ENCODE results near the gene SAA2.
"Not testable (repeated sequence)": the region's sequence is repeated elsewhere in the genome, so short reads cannot be mapped to it uniquely, and the experiment has no call there.

The SAA2 gene

DNA sequence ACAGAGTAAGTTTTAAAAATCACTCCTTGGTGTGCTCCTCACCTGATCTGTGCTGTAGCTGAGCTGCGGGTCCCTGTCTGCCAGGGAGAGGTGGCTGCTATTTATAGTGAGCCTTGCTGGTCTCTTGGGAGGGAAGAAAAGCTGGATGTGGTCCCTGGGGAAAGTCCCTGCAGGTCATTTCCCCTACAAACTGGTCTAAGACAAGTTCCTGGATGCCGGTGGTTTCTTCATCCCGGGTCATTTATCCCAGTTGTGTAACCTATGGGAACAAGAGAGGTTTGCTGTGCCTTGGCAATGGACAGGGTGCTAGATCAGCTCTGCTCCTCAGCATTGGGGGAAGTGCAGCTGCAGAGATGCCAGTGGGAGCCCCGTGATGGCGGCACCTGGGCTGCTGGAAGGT, at the start of gene SAA2:
TSS of gene SAA2 (minus strand) at position 108 of the 400 bp plus-strand sequence. CDS start 657 bp downstream, outside the sequence.
- no peak for DNase-seq

DNA sequence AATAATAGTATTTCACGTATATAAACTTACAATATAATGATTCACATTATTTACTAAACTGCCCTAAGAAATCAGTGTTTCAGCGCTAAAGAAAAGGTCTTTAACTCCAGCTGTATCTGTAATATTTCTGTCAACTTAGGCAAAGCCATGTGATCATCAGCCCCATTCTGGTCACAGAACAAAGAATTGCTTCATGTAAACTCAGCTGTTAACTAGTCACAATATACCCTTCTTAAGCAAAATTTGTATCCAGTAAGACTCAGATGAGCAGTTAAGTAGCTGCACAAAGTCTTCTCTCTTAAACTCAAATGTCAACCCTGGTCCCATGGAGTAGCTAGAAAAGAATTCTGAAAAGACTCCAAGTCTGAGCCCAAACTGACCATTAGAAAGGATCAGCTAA, 46.8 kb upstream of the SAA2 start:
- no peak for DNase-seq

DNA sequence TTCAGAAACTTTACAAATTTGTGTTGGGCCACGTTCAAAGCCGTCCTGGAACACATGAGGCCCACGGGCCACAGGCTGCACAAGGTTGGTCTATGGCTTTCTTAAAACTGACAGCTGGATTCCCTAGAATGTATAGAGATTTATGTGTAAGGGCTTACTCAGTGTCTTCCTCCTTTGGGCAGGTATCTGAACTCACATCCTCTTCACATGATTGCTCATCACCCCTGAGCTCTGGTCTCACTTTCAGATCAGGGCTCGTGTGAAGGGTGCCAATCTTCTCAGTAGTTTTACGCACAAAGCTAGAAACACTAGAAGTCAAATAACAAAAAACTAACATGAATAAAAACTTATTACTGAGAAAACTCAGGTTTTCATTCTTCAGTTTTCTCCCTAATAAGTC, 46.4 kb upstream of the SAA2 start:
- DNase-seq = no peak

DNA sequence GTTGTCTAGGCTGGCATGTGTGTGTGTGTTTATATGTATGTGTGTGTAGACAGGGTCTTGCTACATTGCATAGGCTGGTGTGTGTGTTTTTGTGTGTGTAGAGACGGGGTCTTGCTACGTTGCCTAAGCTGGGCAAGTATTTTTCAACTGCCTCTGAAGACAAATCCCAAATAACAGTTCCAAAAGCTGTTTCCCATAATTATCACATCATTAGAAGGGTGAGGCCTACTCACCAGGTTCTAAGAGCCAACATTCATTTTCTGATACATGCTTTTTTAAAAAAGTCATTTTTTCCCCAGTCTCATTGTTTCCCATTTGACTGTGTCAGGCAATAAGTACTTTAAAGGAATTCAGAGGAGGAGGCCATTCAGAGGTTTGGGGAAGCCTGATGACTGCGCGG, 40.4 kb upstream of the SAA2 start:
- no peak for DNase-seq

DNA sequence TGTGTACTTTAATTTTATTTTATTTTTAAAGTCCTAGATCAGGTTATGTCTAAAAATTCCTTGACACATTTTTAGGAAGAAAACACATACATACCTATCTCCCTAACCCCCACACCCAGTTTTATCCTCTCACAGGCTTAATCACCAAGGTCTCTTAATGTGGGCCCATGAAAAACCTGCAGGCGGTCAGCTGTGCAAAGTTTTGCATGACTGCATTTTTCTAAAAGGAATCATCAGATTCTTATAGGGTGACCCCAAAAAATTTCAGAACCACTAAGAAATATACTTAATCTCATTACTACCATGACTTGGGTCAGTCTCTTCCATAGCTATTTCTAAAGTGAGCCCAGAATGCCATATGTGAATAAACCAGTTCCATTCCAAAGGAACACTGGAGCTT, 37.4 kb upstream of the SAA2 start:
- no peak for DNase-seq

DNA sequence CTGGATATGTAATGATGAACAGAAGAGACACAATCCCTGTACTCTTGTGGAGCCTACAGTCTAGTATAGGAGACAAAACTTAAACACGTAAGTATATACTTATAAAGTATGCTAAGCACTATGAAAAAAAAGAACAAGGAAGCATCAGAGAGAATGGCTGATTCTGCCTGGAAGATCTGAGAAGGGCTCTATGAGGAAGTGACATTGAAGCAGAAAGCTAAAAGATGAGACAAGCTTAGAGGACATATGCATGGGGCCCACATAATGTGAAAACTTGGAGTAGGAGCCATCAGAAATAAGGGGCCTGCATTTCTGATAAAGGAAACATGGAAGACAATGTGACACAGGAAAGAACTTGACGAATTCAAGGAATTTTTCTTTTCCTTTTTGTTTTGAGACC, 34.2 kb upstream of the SAA2 start:
- DNase-seq = no peak

DNA sequence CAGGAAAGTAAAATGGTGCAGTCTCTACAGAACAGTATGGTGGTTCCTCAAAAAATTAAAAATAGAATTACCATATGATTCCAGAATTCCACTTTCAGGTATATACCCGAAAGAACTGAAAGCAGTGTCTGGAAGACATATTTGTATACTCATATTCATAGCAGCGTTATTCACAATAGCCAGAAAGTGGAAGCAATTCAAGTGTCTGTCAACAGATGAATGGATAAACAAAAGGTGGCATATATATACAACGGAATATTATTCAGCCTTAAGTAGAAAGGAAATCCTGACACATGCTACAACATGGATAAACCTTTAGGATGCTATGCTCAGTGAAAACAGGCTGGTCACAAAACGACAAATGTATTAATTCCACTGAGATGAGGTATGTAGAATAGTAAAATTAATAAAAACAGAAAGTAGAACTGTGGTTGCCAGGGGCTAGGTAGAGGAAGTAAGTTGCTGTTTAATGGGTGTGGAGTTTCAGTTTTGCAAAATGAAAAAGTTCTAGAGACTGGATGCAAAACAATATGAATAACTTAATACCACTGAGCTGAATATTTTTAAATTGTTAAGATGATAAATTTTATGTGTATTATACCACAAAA, 32.1 kb upstream of the SAA2 start:
- no peak for DNase-seq

DNA sequence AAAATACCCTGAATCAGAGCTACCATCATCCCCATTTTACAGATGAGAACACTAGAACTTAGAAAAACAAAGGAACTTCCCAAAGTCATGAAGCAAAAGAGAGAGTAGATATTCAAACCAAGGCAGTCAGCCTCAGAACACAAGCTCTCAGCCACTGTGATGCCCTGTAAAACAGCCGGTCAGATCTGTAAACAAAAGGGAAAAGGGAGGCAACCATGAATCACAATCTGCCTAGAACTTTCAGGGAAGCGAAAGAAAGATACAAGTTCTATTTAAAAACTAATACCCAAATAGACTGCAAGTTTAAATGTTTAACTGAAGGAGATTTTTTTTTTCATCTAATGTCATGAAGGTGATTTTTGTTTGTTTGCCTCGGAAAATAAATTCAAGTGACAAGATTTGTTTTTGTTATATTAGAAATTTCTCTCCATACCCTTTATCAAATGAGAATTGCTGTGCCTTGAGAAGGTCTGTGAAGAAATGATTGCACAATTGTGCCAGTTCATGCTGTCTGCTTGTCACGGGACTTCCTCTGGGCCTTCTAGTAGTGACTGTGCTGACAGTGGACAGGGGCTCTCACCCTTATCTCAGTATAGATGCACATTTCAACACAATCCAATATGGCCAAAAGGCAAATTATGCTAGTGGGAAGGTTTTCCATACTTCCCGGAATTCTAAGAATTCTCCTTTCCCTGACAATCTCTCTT, 29.2 kb upstream of the SAA2 start:
- no peak for DNase-seq

DNA sequence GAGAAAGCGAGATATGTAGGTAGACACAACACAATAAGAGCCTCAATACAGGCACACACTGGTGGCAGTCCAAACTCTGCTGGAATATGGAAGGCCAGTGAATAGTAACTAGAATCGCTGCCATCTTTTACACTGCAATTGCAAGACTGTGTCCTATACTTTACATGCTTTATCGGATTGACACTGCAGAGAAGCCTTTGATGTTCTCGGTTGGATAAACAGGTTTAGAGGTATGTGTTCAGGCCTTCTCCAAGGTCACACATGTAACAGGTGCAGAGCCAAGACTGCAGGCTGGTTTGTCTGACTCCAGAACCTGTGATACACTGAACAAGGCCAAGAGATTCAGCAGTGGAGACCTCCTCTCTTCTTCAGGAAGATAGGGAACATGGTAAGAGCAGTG, 22.7 kb upstream of the SAA2 start:
- no peak for DNase-seq

DNA sequence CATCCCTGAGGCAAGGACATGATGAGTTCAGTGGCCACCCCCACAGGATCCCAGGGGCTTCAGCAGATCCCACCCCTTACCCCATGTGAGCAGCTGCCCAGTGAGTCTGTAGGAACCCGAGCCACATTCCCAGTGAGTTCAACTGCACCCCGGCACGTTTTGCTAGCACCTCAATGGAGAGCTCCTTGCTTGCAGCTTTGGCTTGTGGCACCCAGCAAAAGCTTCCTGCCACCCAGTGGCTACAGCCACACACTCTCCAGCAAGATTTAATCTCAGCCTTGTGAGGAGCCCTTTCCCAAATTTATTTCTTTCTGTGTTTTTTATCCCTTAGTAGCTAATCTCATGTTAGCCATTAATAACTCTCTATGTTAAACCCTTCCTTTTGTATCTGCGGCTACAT, 21.6 kb upstream of the SAA2 start:
- no peak for DNase-seq

DNA sequence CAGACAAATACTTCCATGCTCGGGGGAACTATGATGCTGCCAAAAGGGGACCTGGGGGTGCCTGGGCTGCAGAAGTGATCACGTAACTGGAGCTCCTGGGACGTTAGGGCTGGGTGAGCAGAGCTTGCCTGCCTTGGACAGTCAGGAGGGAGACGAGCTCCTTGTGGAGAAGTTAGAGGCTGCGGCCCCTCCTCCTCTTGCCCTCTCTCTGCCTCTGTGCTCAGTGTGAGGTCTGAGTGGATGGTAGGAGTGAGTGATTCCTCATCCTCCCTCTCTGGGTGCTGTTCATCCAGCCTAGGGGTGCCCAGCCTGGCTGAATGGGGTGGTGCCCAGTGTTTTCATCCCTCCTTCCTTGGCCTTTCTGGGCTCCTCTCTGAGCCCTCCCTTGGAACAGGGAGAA, 20.8 kb upstream of the SAA2 start:
- DNase-seq = not testable (repeated sequence)

DNA sequence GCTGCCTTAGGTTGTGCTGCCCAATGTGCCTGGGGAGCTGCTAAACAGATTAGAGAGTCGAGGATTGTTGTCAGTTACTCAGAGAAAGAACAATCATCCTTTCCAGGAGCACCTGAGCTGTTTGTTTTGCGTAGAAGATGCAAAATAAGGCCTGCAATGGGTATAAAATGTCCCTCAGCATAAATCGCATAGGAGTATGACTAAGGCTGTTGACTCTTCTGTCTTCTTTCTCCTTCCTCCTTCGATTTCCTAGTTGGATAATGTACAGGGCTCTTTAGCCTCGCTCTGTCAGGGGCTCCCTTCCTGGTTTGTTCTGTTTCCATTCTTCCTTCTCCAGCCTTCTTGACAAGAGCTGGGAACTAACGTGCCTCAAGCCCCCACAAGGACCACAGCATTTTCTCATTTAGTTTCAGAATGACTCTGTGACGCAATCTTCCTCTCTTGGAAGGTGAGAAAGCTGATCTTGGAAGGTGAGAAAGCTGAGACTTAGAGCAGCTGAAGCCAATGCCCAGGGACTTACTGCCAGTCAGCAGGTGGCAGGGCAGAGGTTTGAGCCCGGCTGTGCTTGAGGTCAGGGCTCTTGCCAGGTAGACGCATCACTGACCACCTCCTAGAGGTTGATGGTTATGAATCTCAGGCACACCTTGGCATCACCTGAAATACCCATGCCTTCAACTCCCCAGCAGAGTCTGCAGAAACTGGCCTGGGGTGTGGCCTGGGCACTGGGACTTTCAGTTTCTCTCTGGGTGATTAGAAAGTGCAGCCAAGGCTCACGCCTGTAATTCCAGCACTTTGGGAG, 19.1 kb upstream of the SAA2 start:
- DNase-seq = not testable (repeated sequence)

DNA sequence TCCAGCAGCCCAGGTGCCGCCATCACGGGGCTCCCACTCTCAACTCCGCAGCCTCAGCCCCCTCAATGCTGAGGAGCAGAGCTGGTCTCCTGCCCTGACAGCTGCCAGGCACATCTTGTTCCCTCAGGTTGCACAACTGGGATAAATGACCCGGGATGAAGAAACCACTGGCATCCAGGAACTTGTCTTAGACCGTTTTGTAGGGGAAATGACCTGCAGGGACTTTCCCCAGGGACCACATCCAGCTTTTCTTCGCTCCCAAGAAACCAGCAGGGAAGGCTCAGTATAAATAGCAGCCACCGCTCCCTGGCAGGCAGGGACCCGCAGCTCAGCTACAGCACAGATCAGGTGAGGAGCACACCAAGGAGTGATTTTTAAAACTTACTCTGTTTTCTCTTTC, 17.5 kb upstream of the SAA2 start, which contains the start of gene SAA1:
TSS of gene SAA1 (plus strand) at position 316 of the 400 bp plus-strand sequence. CDS start 624 bp downstream, outside the sequence.
- no peak for DNase-seq

DNA sequence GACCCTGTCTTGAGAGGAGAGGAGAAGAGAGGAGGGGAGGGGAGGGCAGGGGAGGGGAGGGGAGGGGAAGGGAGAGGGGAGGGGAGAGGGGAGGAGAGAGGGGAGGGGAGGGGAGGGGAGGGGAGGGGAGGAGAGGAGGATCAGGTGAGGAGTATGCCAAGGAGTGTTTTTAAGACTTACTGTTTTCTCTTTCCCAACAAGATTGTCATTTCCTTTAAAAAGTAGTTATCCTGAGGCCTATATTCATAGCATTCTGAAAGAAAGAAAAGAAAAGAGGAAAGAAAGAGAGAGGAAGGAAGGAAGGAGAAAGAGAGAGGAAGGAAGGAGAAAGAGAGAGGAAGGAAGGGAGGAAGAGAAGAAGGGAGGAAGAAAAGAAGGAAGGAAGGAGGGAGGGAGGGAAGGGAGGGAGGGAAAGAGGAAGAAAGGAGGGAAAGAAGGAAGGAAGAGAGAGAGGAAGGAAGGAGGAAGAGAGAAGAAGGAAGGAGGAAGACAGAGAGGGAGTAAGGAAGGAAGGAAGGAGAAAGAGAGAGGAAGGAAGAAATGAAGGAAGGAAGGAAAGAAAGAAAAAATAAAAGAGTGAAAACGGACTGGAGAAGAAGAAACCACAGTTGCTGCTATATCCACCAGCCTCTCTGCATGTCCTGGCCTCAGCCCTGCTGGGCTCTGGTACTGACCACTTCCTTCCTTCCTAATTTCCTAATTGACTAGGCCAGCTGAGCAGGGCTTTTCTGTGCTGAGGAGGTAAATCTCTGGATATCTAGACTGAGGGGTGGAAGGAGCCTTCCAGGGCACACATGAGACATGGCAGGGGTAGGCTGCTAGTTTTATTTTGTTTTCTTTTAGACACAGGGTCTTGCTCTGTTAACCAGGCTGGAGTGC, 16.4 kb upstream of the SAA2 start:
- DNase-seq = no peak

DNA sequence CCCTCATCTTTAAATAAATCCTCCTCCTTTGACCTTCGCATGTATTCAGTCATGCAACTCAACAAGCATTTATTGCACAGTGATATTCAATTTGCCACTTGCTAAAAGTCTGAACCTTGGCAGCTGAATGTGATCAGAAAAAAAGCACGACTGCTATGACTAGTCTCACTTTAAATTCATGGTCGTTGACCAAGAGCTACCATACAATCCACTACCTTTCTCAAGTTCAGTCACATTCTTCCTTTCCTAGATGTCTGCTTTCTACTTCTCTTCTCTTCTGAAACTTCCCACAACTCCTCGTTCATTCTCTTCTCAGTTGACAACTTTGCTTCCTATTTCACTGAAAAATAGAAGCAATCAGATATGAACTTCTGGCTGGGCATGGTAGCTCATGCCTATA, 15.6 kb upstream of the SAA2 start:
- no peak for DNase-seq

DNA sequence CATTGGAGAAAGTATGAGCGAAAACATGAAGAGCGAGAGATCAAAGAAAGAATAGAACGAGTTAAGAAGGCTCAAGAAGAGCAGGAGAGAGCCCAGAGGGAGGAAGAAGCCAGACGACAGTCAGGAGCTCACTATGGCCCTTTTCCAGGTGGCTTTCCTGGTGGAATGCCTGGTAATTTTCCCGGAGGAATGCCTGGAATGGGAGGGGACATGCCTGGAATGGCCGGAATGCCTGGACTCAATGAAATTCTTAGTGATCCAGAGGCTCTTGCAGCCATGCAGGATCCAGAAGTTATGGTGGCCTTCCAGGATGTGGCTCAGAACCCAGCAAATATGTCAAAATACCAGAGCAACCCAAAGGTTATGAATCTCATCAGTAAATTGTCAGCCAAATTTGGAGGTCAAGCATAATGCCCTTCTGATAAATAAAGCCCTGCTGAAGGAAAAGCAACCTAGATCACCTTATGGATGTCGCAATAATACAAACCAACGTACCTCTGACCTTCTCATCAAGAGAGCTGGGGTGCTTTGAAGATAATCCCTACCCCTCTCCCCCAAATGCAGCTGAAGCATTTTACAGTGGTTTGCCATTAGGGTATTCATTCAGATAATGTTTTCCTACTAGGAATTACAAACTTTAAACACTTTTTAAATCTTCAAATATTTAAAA, 14.3 kb upstream of the SAA2 start:
- not testable (repeated sequence) for DNase-seq

DNA sequence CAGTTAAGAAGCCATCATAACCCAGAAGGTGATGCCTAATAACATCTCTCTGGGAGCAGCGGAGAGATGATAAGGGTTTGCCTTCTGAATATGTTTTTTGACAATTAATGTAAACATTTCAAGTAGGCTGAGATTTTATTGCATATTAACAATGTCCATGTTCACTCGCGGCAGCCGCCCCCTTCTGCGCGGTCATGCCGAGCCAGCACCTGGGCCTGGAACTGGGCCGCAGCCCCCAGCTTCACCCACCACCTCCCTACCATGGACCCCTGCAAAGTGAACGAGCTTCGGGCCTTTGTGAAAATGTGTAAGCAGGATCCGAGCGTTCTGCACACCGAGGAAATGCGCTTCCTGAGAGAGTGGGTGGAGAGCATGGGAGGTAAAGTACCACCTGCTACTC, 13.3 kb upstream of the SAA2 start:
- no peak for DNase-seq

DNA sequence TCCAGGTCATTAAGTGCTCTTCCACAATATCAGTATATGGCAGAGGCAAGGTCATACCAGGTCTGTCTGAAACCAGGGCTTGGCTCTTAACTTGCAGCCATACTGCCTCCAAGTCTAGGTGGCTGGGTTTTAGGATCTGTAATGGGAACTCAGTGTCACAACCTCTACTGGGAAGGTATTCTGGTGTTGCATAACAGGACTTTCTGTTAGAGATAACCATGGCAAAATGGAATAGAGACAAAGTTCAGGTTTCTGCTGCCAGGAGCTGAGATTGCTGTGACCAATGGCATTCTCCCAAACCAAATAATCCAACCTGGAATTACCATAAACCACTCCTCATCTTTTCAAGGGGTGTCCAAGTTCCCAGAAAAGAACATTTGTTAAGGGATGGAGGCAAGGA, 10.8 kb upstream of the SAA2 start:
- DNase-seq = no peak

DNA sequence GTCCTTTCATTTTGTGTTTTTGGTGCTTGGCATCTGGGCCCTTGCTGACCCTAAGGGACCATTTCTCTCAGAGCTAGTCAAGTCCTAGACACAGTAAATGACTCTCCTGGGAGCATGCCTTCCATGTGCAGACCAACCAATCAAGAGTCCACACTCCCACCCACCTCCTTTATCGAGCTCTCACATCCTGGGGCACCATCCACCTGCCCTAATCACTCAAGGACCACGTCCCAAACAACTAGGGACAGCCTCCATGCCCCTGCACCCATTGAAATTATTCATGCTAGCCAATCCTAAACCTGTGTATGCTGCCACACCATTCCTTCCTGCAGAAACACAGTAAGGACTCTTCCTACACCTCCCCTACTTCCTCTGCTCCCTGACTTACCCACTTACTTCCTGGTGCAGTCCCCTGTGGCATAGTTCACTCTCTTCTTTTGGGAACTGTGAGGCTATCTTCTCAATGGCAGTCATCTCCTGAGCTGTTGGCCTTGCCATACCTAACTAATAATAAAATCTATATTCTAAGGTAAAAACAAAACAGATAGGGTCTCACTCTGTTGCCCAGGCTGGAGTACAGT, 6.4 kb upstream of the SAA2 start:
- no peak for DNase-seq

DNA sequence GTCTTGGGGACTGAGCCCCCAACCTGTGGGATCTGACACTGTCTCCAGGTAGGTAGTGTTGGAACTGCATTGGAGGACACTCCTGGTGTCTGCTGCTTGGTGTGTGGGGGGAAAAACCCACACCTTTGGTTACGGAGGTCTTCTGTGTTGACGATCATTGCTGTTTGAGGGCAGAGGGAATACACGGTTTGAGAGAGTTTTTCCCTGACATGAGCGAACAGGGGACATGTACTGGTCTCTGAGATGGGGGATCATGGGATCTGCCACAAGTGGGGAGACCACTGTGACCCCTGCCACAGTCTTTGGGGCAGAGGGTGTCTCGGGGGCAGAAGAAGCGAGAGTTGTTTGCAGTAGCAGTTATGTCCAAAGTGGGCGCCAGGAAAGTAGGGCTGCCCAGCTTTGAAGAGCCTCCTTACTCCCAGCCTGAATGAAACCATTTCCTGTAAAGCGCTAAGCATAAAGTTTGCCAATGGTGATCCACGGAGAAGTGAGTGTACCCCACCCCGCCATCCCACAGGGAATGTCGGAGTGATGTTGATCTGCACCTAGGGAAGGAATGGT, 5.4 kb upstream of the SAA2 start:
- DNase-seq = no peak

DNA sequence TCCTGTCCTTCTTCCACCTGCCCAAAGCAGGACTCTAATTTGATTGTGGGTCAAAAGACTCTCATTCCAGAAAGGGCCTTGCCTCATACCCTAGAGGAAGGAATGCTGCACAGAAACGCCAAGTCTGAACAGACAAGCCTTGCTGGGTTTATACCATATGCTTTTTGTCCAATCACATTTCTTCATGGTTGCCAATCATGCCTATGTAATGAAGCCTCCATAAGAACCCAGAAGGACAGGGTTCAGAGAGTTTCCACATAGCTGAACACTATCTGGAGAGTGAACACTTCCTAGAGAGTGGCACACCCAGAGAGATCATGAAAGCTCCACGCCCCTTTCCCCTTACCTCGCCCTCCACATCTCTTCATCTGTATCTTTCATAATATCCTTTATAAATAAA, 4.8 kb upstream of the SAA2 start:
- DNase-seq = no peak

DNA sequence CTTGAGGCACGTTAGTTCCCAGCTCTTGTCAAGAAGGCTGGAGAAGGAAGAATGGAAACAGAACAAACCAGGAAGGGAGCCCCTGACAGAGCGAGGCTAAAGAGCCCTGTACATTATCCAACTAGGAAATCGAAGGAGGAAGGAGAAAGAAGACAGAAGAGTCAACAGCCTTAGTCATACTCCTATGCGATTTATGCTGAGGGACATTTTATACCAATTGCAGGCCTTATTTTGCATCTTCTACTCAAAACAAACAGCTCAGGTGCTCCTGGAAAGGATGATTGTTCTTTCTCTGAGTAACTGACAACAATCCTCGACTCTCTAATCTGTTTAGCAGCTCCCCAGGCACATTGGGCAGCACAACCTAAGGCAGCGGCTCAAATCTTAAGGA, 1.3 kb downstream of the SAA2 start:
- not testable (repeated sequence) for DNase-seq

Data from T1000 (cell line).